Muscle layer of colon (tissue), 2 donors: ENCODE measurements around the gene CDC42BPB.

Experiments
- H3K27ac ChIP-seq: one replicate; pipeline ENCODE4 v1.7.0; 2013; ENCODE audit warnings: low read depth, mild to moderate bottlenecking, low read length, moderate library complexity
- H3K27me3 ChIP-seq, 2 donors: one replicate each; pipeline ENCODE4 v1.7.0; 2013; ENCODE audit warnings: low read length in 2 of 2, mild to moderate bottlenecking in 2 of 2; ENCODE audit not compliant: insufficient read depth in 2 of 2, control insufficient read depth in 1 of 2
- H3K36me3 ChIP-seq: one replicate; pipeline ENCODE4 v1.7.0; 2013; ENCODE audit warnings: mild to moderate bottlenecking, low read length; ENCODE audit not compliant: insufficient read depth
- H3K4me1 ChIP-seq: one replicate; pipeline ENCODE4 v1.7.0; 2013; ENCODE audit warnings: mild to moderate bottlenecking, low read length; ENCODE audit not compliant: insufficient read depth
- H3K4me3 ChIP-seq, 2 donors: one replicate each; pipeline ENCODE4 v1.7.0; 2013; ENCODE audit warnings: low read length in 2 of 2, low read depth in 1 of 2, mild to moderate bottlenecking in 1 of 2, moderate library complexity in 1 of 2
- H3K9ac ChIP-seq: one replicate; pipeline ENCODE4 v1.7.0; 2013; ENCODE audit warnings: low read length
- H3K9me3 ChIP-seq: one replicate; pipeline ENCODE4 v1.7.0; 2013; ENCODE audit warnings: mild to moderate bottlenecking, low read length
- donor health status: abdominal sarcoma.
- donor health status: Adenocarcinoma of cecum.

The CDC42BPB gene

GRCh38 chr14:102926104-102926503 is 131.2 kb downstream of the CDC42BPB start:
- Histone ChIP-seq H3K27me3 (peaks cover 9 to 79% of the 10 kb centered on the region in 2 donors), H3K4me3 (no peak overlapping the region), H3K9ac (no peak overlapping the region), H3K4me1 (peaks cover 10% of the 10 kb centered on the region), H3K36me3 (no peaks in the 10 kb centered on the region), H3K27ac (no peak overlapping the region), H3K9me3 (no peaks in the 10 kb centered on the region)

- H3K4me1 ChIP-seq: peaks cover 10% of the 10 kb centered on the region
- peaks cover 9 to 75% of the 10 kb centered on the region in 2 donors for H3K27me3 ChIP-seq
- no peak overlapping the region for H3K4me3 ChIP-seq
- no peaks in the 10 kb centered on the region for H3K36me3 ChIP-seq
- H3K27ac ChIP-seq: no peak overlapping the region
- H3K9ac ChIP-seq: no peak overlapping the region
- no peaks in the 10 kb centered on the region for H3K9me3 ChIP-seq
Measured at GRCh38 chr14:102925646-102926045, 131.7 kb downstream of the CDC42BPB start.

GRCh38 chr14:102924632-102925588 is 132.4 kb downstream of the CDC42BPB start:
- peaks cover 10% of the 10 kb centered on the region for H3K4me1 ChIP-seq
- H3K4me3 ChIP-seq: no peak overlapping the region
- no peaks in the 10 kb centered on the region for H3K36me3 ChIP-seq
- H3K27me3 ChIP-seq: peaks cover 9 to 68% of the 10 kb centered on the region in 2 donors
- H3K9ac ChIP-seq: no peak overlapping the region
- no peak overlapping the region for H3K27ac ChIP-seq
- H3K9me3 ChIP-seq: no peaks in the 10 kb centered on the region

GRCh38 chr14:102923925-102924486 is 133.3 kb downstream of the CDC42BPB start:
- H3K9me3 ChIP-seq: no peaks in the 10 kb centered on the region
- H3K36me3 ChIP-seq: no peaks in the 10 kb centered on the region
- H3K27ac ChIP-seq: no peak overlapping the region
- H3K4me3 ChIP-seq: no peak overlapping the region
- H3K9ac ChIP-seq: no peak overlapping the region
- peaks cover 9 to 59% of the 10 kb centered on the region in 2 donors for H3K27me3 ChIP-seq
- peaks cover 4% of the 10 kb centered on the region for H3K4me1 ChIP-seq

- no peak overlapping the region for H3K9ac ChIP-seq
- H3K4me3 ChIP-seq: no peak overlapping the region
- no peak overlapping the region for H3K27ac ChIP-seq
Measured at GRCh38 chr14:102923201-102923924, 134.0 kb downstream of the CDC42BPB start.

GRCh38 chr14:102922490-102923200 is 134.7 kb downstream of the CDC42BPB start, which contains the start of gene AMN:
TSS of gene AMN (plus strand) at chr14:102922663. CDS start at chr14:102922689, 26 bp downstream.
- H3K27me3 ChIP-seq: peaks cover 9 to 45% of the 10 kb centered on the region in 2 donors
- no peaks in the 10 kb centered on the region for H3K4me1 ChIP-seq
- no peaks in the 10 kb centered on the region for H3K9me3 ChIP-seq
- H3K4me3 ChIP-seq: no peak within 1 kb of the TSS
- H3K27ac ChIP-seq: no peak within 1 kb of the TSS
- H3K9ac ChIP-seq: no peak within 1 kb of the TSS
- H3K36me3 ChIP-seq: no peaks in the 10 kb centered on the region

More at GRCh38 chr14:102923201-102923924, 134.0 kb downstream of the CDC42BPB start:
- peaks cover 9 to 52% of the 10 kb centered on the region in 2 donors for H3K27me3 ChIP-seq
- no peaks in the 10 kb centered on the region for H3K9me3 ChIP-seq
- no peaks in the 10 kb centered on the region for H3K36me3 ChIP-seq
- no peaks in the 10 kb centered on the region for H3K4me1 ChIP-seq

GRCh38 chr14:102920998-102921304 is 136.4 kb downstream of the CDC42BPB start:
- Histone ChIP-seq H3K27me3 (peaks cover 9 to 40% of the 10 kb centered on the region in 2 donors), H3K4me1 (no peaks in the 10 kb centered on the region), H3K9me3 (no peaks in the 10 kb centered on the region), H3K9ac (no peak overlapping the region), H3K27ac (no peak overlapping the region), H3K4me3 (no peak overlapping the region), H3K36me3 (no peaks in the 10 kb centered on the region)

- no peaks in the 10 kb centered on the region for H3K9me3 ChIP-seq
- peaks cover 9 to 37% of the 10 kb centered on the region in 2 donors for H3K27me3 ChIP-seq
- no peak overlapping the region for H3K9ac ChIP-seq
- H3K36me3 ChIP-seq: no peaks in the 10 kb centered on the region
- H3K4me3 ChIP-seq: no peak overlapping the region
- H3K27ac ChIP-seq: no peak overlapping the region
- no peaks in the 10 kb centered on the region for H3K4me1 ChIP-seq
Measured at GRCh38 chr14:102920273-102920997, 136.9 kb downstream of the CDC42BPB start.

GRCh38 chr14:102918438-102918837 is 138.9 kb downstream of the CDC42BPB start:
- no peaks in the 10 kb centered on the region for H3K4me1 ChIP-seq
- no peak overlapping the region for H3K4me3 ChIP-seq
- peaks cover 0 to 17% of the 10 kb centered on the region in 2 donors for H3K27me3 ChIP-seq
- H3K27ac ChIP-seq: no peak overlapping the region
- no peak overlapping the region for H3K9ac ChIP-seq
- H3K9me3 ChIP-seq: no peaks in the 10 kb centered on the region
- H3K36me3 ChIP-seq: no peaks in the 10 kb centered on the region

- H3K27ac ChIP-seq: no peak overlapping the region
- no peaks in the 10 kb centered on the region for H3K36me3 ChIP-seq
- no peak overlapping the region for H3K4me3 ChIP-seq
- H3K4me1 ChIP-seq: no peaks in the 10 kb centered on the region
- no peak overlapping the region for H3K9ac ChIP-seq
- H3K9me3 ChIP-seq: no peaks in the 10 kb centered on the region
- H3K27me3 ChIP-seq: peaks cover 0 to 9% of the 10 kb centered on the region in 2 donors
Measured at GRCh38 chr14:102917469-102918211, 139.7 kb downstream of the CDC42BPB start.
